SK-N-MC (cell line): ENCODE measurements around the gene CARD11.

Experiments
- EZH2 ChIP-seq: fragments of 200-600 bp; sonication (generic); IDR thresholded peaks from one replicate; pipeline ENCODE4 v1.6.1; 2017; ENCODE audit warnings: antibody characterized with exemption
- POLR2AphosphoS5 ChIP-seq: IDR thresholded peaks from 2 replicates; pipeline ENCODE4 v1.6.1; 2012; ENCODE audit warnings: mild to moderate bottlenecking, low read depth, low read length, borderline replicate concordance

- TF ChIP-seq EZH2 (no peak), POLR2AphosphoS5 (no peak)
These were observed 43.1 kb downstream of the CARD11 start for GRCh38 chr7:3000566-3000965.
